ENCODE results near the gene SELENBP1. TPM values are rescaled to one million over a fixed set of nuclear protein-coding genes. Genes with fewer than 3 reads are reported as not detected.
"Not testable (repeated sequence)": the region's sequence is repeated elsewhere in the genome, so short reads cannot be mapped to it uniquely, and the experiment has no call there.

SELENBP1 gene
- total RNA-seq, 1 donor from 2014 or later = 102 TPM

GRCh38 chr1:151352021-151352718, 20.3 kb downstream of the SELENBP1 start:
- H3K4me1 ChIP-seq = peaks cover 0 to 2% of the 10 kb centered on the region in 2 donors
- intact Hi-C loops (cut with DNase I) = no loop called here
- H3K4me3 ChIP-seq = no peak overlapping the region
- H3K9me3 ChIP-seq = no peaks in the 10 kb centered on the region
- DNase-seq (ENCODE audit: low spot score in 2 of 2) = peak in 1 of 2 donors; percentile 24
- no peak for TF ChIP-seq CTCF (IDR thresholded peaks at IDR 0.05)
- H3K27me3 ChIP-seq = no peaks in the 10 kb centered on the region
- H3K27ac ChIP-seq = no peak overlapping the region
- no peaks in the 10 kb centered on the region for H3K36me3 ChIP-seq

GRCh38 chr1:151350323-151350722, 22.2 kb downstream of the SELENBP1 start:
- H3K9me3 ChIP-seq; H3K4me1 ChIP-seq; H3K27ac ChIP-seq; DNase-seq (ENCODE audit: low spot score in 2 of 2); intact Hi-C loops (cut with DNase I); H3K27me3 ChIP-seq; H3K36me3 ChIP-seq; H3K4me3 ChIP-seq: not testable (repeated sequence)

GRCh38 chr1:151347523-151348246, 24.8 kb downstream of the SELENBP1 start:
- Histone ChIP-seq H3K4me3 (peak overlapping the region; percentile 66 to 73), H3K9me3 (no peaks in the 10 kb centered on the region), H3K36me3 (peaks cover 10 to 23% of the 10 kb centered on the region in 2 donors), H3K4me1 (peaks cover 0 to 9% of the 10 kb centered on the region in 2 donors), H3K27ac (peak overlapping the region; percentile 28 to 48), H3K27me3 (no peaks in the 10 kb centered on the region)
- no peak for DNase-seq (ENCODE audit: low spot score in 2 of 2)
- no peak for TF ChIP-seq CTCF (IDR thresholded peaks at IDR 0.05)
- intact Hi-C loops (cut with DNase I) = loop anchor here (1.0 kb wide), 3 partner anchors 20 to 52 kb away; partner anchors contain the start of genes PI4KB and PSMB4

- TF ChIP-seq CTCF (IDR thresholded peaks at IDR 0.05) = no peak
- H3K36me3 ChIP-seq = peaks cover 13 to 27% of the 10 kb centered on the region in 2 donors
- intact Hi-C loops (cut with DNase I) = loop anchor here (1.0 kb wide), 4 partner anchors 20 to 65 kb away; partner anchors contain the start of genes PI4KB, PSMB4 and ZNF687
Observed at GRCh38 chr1:151346769-151347522, 25.6 kb downstream of the SELENBP1 start, which contains the start of gene RFX5. RFX5 (minus strand) TSS chr1:151347252; CDS start chr1:151346320, 932 bp downstream.

GRCh38 chr1:151346082-151346768, 26.3 kb downstream of the SELENBP1 start:
- no peaks in the 10 kb centered on the region for H3K9me3 ChIP-seq
- H3K4me1 ChIP-seq = peaks cover 0 to 9% of the 10 kb centered on the region in 2 donors
- H3K27me3 ChIP-seq = no peaks in the 10 kb centered on the region
- peaks cover 13 to 27% of the 10 kb centered on the region in 2 donors for H3K36me3 ChIP-seq
- H3K27ac ChIP-seq = peak overlapping the region; percentile 83 to 90
- H3K4me3 ChIP-seq = peak overlapping the region; percentile 66 to 73
- intact Hi-C loops (cut with DNase I) = loop anchor here (1.0 kb wide), 1 partner anchor 64 kb away; the partner anchor contains the start of gene ZNF687
- no peak for DNase-seq (ENCODE audit: low spot score in 2 of 2)
- no peak for TF ChIP-seq CTCF (IDR thresholded peaks at IDR 0.05)

More at GRCh38 chr1:151346769-151347522, 25.6 kb downstream of the SELENBP1 start, which contains the start of gene RFX5:
- Histone ChIP-seq H3K9me3 (no peaks in the 10 kb centered on the region), H3K27me3 (no peaks in the 10 kb centered on the region), H3K4me1 (peaks cover 0 to 9% of the 10 kb centered on the region in 2 donors), H3K4me3 (peak within 1 kb of the TSS; percentile 66 to 73), H3K27ac (peak within 1 kb of the TSS; percentile 83 to 90)
- peak; percentile 92 to 98 for DNase-seq (ENCODE audit: low spot score in 2 of 2)
